22Rv1 (cell line): ENCODE results near the gene ZNF837.
A peak's percentile ranks its signal among the peaks of the same experiment; 100 is the strongest.

Experiments
- H3K27ac ChIP-seq: fragments of 450-650 bp; 2 replicates; pipeline ENCODE4 v1.5.1; 2017
- CTCF ChIP-seq: fragments of 450-650 bp; IDR thresholded peaks from 2 replicates; pipeline ENCODE4 v1.5.1; 2017; ENCODE audit warnings: mild to moderate bottlenecking
- ZFX ChIP-seq: fragments of 450-650 bp; IDR thresholded peaks from 2 replicates; pipeline ENCODE4 v1.6.1; 2017; ENCODE audit warnings: antibody characterized with exemption, borderline replicate concordance

ZNF837 gene

GRCh38 chr19:58395220-58395978, 14.6 kb upstream of the ZNF837 start, which contains the start of gene RNF225:
Gene RNF225 (plus strand): TSS chr19:58395656. CDS start chr19:58396090, 434 bp downstream.
- H3K27ac ChIP-seq = peak within 1 kb of the TSS; percentile 82

GRCh38 chr19:58394821-58395219, 14.0 kb upstream of the ZNF837 start:
- TF ChIP-seq CTCF (no peak), ZFX (no peak)
- H3K27ac ChIP-seq = peak overlapping the region; percentile 82

More at GRCh38 chr19:58395220-58395978, 14.6 kb upstream of the ZNF837 start, which contains the start of gene RNF225:
- TF ChIP-seq CTCF (no peak), ZFX (no peak)

GRCh38 chr19:58393725-58394033, 12.8 kb upstream of the ZNF837 start:
- peak overlapping the region; percentile 82 for H3K27ac ChIP-seq
- TF ChIP-seq CTCF = no peak
- no peak for TF ChIP-seq ZFX

GRCh38 chr19:58392945-58393724, 12.3 kb upstream of the ZNF837 start:
- TF ChIP-seq CTCF = no peak
- H3K27ac ChIP-seq = peak overlapping the region; percentile 82

GRCh38 chr19:58388175-58388526, 7.3 kb upstream of the ZNF837 start:
- TF ChIP-seq CTCF (0 out of 2 replicates have a peak, but pooled peaks have one; percentile 1), ZFX (no peak)
- H3K27ac ChIP-seq = peak overlapping the region; percentile 98

- H3K27ac ChIP-seq = peak overlapping the region; percentile 98
- no peak for TF ChIP-seq ZFX
- peak; percentile 17; the same call in 1 of the 2 replicates for TF ChIP-seq CTCF
These were observed 6.7 kb upstream of the ZNF837 start for GRCh38 chr19:58387338-58388174.
